Esophagus squamous epithelium (tissue), 4 donors: ENCODE measurements around the gene CD247.

Source experiments
- POLR2A ChIP-seq, 4 donors: fragments of 450-650 bp; IDR thresholded peaks; one replicate each; pipeline ENCODE4 v1.6.1; 2017; ENCODE audit warnings: antibody characterized with exemption in 4 of 4, mild to moderate bottlenecking in 4 of 4, moderate library complexity in 3 of 4
- TF ChIP-seq, protein P1 (sequence below), 6 experiments: fragments of 450-650 bp in 4 of 6; fragments of 200-600 bp in 2 of 6; sonication (generic) in 2 of 6; IDR thresholded peaks; one replicate each; pipeline ENCODE4 v1.5.1; 2016 to 2019; ENCODE audit warnings: antibody characterized with exemption in 6 of 6, mild to moderate bottlenecking in 4 of 6, moderate library complexity in 4 of 6

DNA sequence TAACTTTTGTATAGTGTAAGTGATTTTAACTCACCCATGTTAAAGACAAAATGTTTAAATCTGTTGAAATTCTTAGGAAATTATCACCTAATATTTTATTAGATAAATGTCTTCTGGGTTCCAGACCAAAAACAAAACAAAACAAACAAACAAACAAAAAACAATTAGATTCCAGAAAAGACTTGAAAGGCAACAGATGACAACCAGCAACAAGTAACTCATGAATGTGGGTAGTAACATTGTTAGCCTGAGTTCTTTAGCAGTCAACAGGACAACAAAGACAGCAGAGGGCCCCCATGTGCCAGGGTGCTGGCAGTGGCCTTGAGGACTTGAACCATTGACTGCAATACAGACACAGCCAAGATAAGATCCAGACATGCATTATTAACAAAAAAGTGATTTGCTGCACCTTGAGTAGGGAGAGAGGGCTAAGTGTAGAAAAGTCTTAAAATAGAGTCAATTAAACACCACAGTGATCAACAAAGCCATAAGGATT is 2.4 kb upstream of the CD247 start:
- TF ChIP-seq, protein P1, sequence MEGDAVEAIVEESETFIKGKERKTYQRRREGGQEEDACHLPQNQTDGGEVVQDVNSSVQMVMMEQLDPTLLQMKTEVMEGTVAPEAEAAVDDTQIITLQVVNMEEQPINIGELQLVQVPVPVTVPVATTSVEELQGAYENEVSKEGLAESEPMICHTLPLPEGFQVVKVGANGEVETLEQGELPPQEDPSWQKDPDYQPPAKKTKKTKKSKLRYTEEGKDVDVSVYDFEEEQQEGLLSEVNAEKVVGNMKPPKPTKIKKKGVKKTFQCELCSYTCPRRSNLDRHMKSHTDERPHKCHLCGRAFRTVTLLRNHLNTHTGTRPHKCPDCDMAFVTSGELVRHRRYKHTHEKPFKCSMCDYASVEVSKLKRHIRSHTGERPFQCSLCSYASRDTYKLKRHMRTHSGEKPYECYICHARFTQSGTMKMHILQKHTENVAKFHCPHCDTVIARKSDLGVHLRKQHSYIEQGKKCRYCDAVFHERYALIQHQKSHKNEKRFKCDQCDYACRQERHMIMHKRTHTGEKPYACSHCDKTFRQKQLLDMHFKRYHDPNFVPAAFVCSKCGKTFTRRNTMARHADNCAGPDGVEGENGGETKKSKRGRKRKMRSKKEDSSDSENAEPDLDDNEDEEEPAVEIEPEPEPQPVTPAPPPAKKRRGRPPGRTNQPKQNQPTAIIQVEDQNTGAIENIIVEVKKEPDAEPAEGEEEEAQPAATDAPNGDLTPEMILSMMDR (IDR thresholded peaks at IDR 0.05), result no peak
- no peak for TF ChIP-seq POLR2A (IDR thresholded peaks at IDR 0.05)
